ENCODE measurements around the gene PTPRQ. TPM values are rescaled to one million over a fixed set of nuclear protein-coding genes. Genes with fewer than 3 reads are reported as not detected.

The PTPRQ gene
- polyA plus RNA-seq, 3 donors from 2014 or later: not detected

- H3K4me3 Mint-ChIP-seq: no peak overlapping the region
- peaks cover 0 to 2% (median 0%) of the 10 kb centered on the region in 3 donors for H3K27me3 Mint-ChIP-seq (ENCODE audit: low read depth in 3 of 3)
- H3K27ac Mint-ChIP-seq: no peak overlapping the region
- H3K36me3 Mint-ChIP-seq: no peaks in the 10 kb centered on the region
- peaks cover 0 to 6% (median 2%) of the 10 kb centered on the region in 6 donors for H3K9me3 Mint-ChIP-seq
- H3K4me1 Mint-ChIP-seq: no peaks in the 10 kb centered on the region
- no peak for DNase-seq
These were observed 112.5 kb downstream of the PTPRQ start for GRCh38 chr12:80556566-80556965.

DNA sequence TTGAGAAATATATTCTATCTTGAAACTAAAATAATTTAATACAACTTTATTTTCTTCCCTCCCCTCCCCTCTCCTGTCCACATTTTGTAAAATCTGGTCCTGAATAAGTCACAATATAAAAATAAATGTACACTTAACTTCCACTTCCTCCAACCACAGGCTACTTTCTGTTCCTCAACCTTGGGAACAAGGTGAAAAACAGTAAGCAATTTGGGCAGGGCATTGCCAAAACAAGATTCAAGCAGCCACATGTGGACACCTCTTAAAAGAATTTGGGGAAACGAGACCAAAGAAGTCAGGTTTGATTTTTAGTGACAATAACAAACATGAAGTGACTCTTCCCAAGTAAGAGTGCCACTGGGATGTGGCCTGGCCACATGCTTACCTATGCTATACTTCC lies 115.7 kb downstream of the PTPRQ start:
- Mint-ChIP-seq H3K9me3 (peaks cover 0 to 7% (median 3%) of the 10 kb centered on the region in 6 donors), H3K4me1 (no peaks in the 10 kb centered on the region)

DNA sequence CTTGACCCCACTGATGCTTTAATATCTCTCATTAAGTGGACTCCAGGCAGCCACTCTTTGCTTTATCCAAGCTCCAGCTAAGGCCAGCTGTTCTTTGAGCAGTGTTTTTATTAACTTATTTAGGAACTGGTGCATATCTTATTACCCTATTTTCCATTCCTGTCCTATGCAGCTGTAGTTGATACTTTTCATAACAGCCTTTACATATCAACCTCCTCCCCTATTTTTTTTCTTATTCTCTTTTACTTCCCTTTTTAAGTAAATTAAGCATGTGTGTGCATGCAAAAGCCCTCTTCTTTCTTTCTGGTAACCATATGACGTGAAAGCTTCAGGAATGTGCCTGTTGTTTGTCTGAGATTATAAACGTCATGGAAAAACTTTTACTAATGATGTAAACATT lies 121.2 kb downstream of the PTPRQ start:
- no peak overlapping the region for H3K27ac Mint-ChIP-seq
- no peak overlapping the region for H3K4me3 Mint-ChIP-seq
- no peaks in the 10 kb centered on the region for H3K4me1 Mint-ChIP-seq
- no peak for DNase-seq
- peaks cover 0 to 2% (median 0%) of the 10 kb centered on the region in 3 donors for H3K27me3 Mint-ChIP-seq (ENCODE audit: low read depth in 3 of 3)
- H3K9me3 Mint-ChIP-seq: peaks cover 2 to 12% (median 7%) of the 10 kb centered on the region in 6 donors
- H3K36me3 Mint-ChIP-seq: no peaks in the 10 kb centered on the region

More for the DNA sequence above, 115.7 kb downstream of the PTPRQ start:
- H3K36me3 Mint-ChIP-seq: no peaks in the 10 kb centered on the region
- DNase-seq: no peak
- H3K4me3 Mint-ChIP-seq: no peak overlapping the region
- H3K27ac Mint-ChIP-seq: no peak overlapping the region
- peaks cover 0 to 2% (median 0%) of the 10 kb centered on the region in 3 donors for H3K27me3 Mint-ChIP-seq (ENCODE audit: low read depth in 3 of 3)

DNA sequence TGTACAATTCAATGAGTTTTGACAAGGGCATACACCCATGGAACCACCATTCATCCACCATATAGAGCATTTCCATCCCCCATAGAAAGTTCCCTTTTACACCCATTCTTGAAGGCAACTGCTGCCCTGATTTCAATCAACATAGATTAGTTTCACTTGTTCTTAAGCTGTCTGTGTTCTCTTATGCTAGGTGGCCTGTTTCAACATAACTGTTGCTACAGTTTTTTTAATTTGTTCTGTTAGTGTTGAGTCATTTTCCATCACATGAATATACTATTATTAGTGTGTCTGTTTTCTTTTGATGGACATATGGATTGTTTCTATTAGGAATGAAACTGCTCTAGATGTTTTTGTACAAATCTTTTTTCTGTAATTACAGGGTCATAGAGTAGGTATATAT lies 123.4 kb downstream of the PTPRQ start:
- Mint-ChIP-seq H3K4me1 (no peaks in the 10 kb centered on the region), H3K27me3 (ENCODE audit: low read depth in 3 of 3) (peaks cover 0 to 2% (median 0%) of the 10 kb centered on the region in 3 donors), H3K27ac (no peak overlapping the region), H3K9me3 (peaks cover 2 to 12% (median 5%) of the 10 kb centered on the region in 6 donors), H3K36me3 (no peaks in the 10 kb centered on the region), H3K4me3 (no peak overlapping the region)
- no peak for DNase-seq

GRCh38 chr12:80576641-80577418 lies 132.8 kb downstream of the PTPRQ start:
- Mint-ChIP-seq H3K4me1 (no peaks in the 10 kb centered on the region), H3K9me3 (peaks cover 4 to 33% (median 18%) of the 10 kb centered on the region in 6 donors), H3K27me3 (ENCODE audit: low read depth in 3 of 3) (peaks cover 0 to 2% (median 0%) of the 10 kb centered on the region in 3 donors), H3K4me3 (no peak overlapping the region), H3K36me3 (no peaks in the 10 kb centered on the region), H3K27ac (no peak overlapping the region)
- no peak for DNase-seq

DNA sequence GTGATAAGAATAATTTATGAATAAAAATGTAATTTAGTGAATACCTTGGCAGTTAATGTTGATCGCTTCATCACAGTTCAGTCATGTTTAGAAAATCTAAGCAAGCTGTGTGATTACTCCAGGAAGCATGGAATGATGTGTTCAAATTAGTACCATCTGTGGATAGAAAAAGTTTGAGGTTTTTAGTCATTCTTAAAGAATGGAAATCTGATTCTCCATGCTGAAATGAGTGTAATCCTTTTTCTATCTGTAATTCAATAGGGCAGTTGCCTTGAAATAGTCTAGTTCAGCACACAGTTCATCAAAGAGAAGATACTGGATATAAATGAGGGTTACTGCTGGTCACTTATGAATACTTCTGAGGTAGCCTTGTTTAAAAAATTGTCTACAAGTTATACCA lies 136.2 kb downstream of the PTPRQ start:
- Mint-ChIP-seq H3K27ac (no peak overlapping the region), H3K4me1 (no peaks in the 10 kb centered on the region), H3K4me3 (no peak overlapping the region), H3K36me3 (no peaks in the 10 kb centered on the region), H3K9me3 (peaks cover 7 to 33% (median 16%) of the 10 kb centered on the region in 6 donors), H3K27me3 (ENCODE audit: low read depth in 3 of 3) (peaks cover 0 to 2% (median 0%) of the 10 kb centered on the region in 3 donors)
- DNase-seq: no peak

DNA sequence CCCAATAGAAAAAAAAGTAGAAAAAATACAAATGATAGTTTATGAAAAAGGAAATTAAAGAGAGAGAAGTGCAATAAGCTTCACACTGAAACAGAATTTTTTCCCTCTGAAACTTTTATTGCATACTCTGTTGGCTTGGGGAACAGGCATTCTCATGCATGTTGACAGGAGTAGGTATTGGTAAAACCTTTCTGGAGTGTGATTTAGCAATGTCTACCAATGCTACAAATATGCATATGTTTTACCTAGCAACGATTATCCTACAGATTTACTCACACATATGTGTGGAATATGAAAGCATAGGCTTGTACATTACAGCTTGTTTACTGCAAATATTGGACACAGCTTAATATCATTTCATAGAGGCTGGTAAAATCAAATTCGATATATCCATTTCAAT lies 137.7 kb downstream of the PTPRQ start:
- Mint-ChIP-seq H3K27ac (no peak overlapping the region), H3K4me3 (no peak overlapping the region), H3K4me1 (no peaks in the 10 kb centered on the region), H3K9me3 (peaks cover 5 to 31% (median 12%) of the 10 kb centered on the region in 6 donors), H3K27me3 (ENCODE audit: low read depth in 3 of 3) (peaks cover 0 to 2% (median 0%) of the 10 kb centered on the region in 3 donors), H3K36me3 (no peaks in the 10 kb centered on the region)
- no peak for DNase-seq

GRCh38 chr12:80582431-80582830 lies 138.4 kb downstream of the PTPRQ start:
- Mint-ChIP-seq H3K9me3 (peaks cover 5 to 29% (median 12%) of the 10 kb centered on the region in 6 donors), H3K36me3 (no peaks in the 10 kb centered on the region), H3K4me3 (no peak overlapping the region), H3K27ac (no peak overlapping the region), H3K27me3 (ENCODE audit: low read depth in 3 of 3) (peaks cover 0 to 2% (median 0%) of the 10 kb centered on the region in 3 donors), H3K4me1 (no peaks in the 10 kb centered on the region)
- no peak for DNase-seq

DNA sequence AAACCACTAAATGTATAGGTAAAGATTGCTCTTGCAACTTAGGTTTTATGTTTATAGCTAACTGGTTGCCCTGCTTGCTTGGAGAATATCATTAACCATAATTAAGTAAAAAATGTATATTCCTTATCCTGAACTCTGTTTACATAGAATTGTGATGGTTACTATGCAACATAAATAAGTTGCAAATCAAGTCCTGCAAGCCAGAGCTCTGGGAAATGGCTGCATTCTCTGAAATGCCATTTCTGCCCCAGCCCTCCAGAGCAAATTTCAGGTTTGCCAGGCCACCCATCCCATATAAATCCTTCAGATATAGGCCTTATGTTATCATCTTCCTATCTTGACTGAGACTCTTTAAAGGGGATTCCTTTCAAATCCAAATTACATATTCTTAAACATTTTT lies 145.0 kb downstream of the PTPRQ start:
- no peak for DNase-seq
- Mint-ChIP-seq H3K36me3 (no peaks in the 10 kb centered on the region), H3K4me3 (no peak overlapping the region), H3K27ac (no peak overlapping the region), H3K27me3 (ENCODE audit: low read depth in 3 of 3) (no peaks in the 10 kb centered on the region), H3K4me1 (no peaks in the 10 kb centered on the region), H3K9me3 (peaks cover 2 to 20% (median 7%) of the 10 kb centered on the region in 6 donors)

GRCh38 chr12:80590085-80590484 lies 146.1 kb downstream of the PTPRQ start:
- Mint-ChIP-seq H3K27me3 (ENCODE audit: low read depth in 3 of 3) (no peaks in the 10 kb centered on the region), H3K4me1 (no peaks in the 10 kb centered on the region), H3K9me3 (peaks cover 2 to 18% (median 6%) of the 10 kb centered on the region in 6 donors), H3K36me3 (no peaks in the 10 kb centered on the region), H3K27ac (no peak overlapping the region), H3K4me3 (no peak overlapping the region)
- no peak for DNase-seq

DNA sequence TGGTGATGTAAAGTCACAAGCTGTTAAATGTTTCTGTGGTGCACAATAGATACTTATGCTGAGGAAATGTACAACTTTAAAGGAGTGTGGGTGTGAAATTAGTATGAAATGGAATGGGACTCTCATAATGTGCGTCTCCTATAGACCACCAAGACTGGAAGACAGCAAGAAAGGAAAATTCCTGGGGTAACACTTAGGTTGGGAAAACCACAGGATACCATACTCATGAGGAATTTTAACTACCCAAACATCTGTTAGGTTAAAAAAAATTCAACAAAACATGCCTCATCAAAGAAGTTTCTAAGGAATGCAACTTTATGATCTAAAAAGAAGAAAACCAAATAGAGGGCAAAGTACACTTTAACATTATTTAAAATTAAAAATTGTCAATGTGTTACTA lies 149.7 kb downstream of the PTPRQ start:
- H3K27ac Mint-ChIP-seq: no peak overlapping the region
- no peak overlapping the region for H3K4me3 Mint-ChIP-seq
- H3K36me3 Mint-ChIP-seq: no peaks in the 10 kb centered on the region
- peaks cover 0 to 2% (median 0%) of the 10 kb centered on the region in 3 donors for H3K27me3 Mint-ChIP-seq (ENCODE audit: low read depth in 3 of 3)
- H3K9me3 Mint-ChIP-seq: peaks cover 0 to 19% (median 2%) of the 10 kb centered on the region in 6 donors
- no peaks in the 10 kb centered on the region for H3K4me1 Mint-ChIP-seq
- DNase-seq: no peak

GRCh38 chr12:80596509-80596908 lies 152.5 kb downstream of the PTPRQ start:
- Mint-ChIP-seq H3K27me3 (ENCODE audit: low read depth in 3 of 3) (peaks cover 0 to 2% (median 0%) of the 10 kb centered on the region in 3 donors), H3K4me3 (no peak overlapping the region), H3K4me1 (no peaks in the 10 kb centered on the region), H3K9me3 (peaks cover 0 to 10% (median under 1%) of the 10 kb centered on the region in 6 donors), H3K27ac (no peak overlapping the region), H3K36me3 (no peaks in the 10 kb centered on the region)
- no peak for DNase-seq

DNA sequence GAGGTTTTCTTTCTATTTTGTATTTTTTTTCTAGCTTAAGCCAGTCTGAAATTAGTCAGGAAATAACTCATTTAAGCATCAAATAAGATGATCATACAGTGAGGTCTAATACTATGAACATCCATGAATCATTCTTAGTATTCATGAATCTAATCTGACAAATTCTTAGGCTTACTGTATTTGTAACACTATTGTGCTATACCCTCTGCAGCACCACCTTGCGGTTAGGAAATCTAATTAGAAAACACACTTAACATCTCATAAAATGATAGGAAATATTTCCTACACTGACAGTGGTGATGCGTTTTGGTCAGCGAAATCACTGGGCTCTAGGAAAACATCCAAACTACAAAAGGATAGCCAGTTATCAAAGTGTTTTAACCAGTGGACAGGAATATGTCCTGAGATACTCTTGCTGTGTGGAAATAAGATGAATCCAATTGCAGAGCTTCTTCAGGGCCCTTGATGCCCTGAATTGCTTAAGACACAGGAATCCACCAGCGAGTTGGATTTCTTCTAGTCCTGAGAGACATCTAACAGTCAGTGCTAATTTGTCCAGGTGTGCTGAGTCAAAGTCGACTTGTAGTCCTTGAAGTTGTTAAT lies 154.1 kb downstream of the PTPRQ start:
- Mint-ChIP-seq H3K4me1 (no peaks in the 10 kb centered on the region), H3K36me3 (no peaks in the 10 kb centered on the region), H3K9me3 (peaks cover 0 to 14% (median under 1%) of the 10 kb centered on the region in 6 donors), H3K27ac (no peak overlapping the region), H3K27me3 (ENCODE audit: low read depth in 3 of 3) (peaks cover 0 to 2% (median 0%) of the 10 kb centered on the region in 3 donors), H3K4me3 (no peak overlapping the region)
- no peak for DNase-seq

GRCh38 chr12:80602455-80602854 lies 158.4 kb downstream of the PTPRQ start:
- Mint-ChIP-seq H3K4me1 (no peaks in the 10 kb centered on the region), H3K9me3 (peaks cover 0 to 11% (median 3%) of the 10 kb centered on the region in 6 donors), H3K36me3 (no peaks in the 10 kb centered on the region), H3K27me3 (ENCODE audit: low read depth in 3 of 3) (peaks cover 0 to 2% (median 0%) of the 10 kb centered on the region in 3 donors), H3K4me3 (no peak overlapping the region), H3K27ac (no peak overlapping the region)
- no peak for DNase-seq

Data from immature natural killer cell (primary cell).